NCI-H1105 treated with DMSO at 0.1 percent for 48 hours (cell line): ENCODE results near the gene MTHFSD.

Source experiments
- DNase-seq: peaks from one replicate; lab custom pipeline; 2025; lab: John Stamatoyannopoulos, UW

Gene MTHFSD

DNA sequence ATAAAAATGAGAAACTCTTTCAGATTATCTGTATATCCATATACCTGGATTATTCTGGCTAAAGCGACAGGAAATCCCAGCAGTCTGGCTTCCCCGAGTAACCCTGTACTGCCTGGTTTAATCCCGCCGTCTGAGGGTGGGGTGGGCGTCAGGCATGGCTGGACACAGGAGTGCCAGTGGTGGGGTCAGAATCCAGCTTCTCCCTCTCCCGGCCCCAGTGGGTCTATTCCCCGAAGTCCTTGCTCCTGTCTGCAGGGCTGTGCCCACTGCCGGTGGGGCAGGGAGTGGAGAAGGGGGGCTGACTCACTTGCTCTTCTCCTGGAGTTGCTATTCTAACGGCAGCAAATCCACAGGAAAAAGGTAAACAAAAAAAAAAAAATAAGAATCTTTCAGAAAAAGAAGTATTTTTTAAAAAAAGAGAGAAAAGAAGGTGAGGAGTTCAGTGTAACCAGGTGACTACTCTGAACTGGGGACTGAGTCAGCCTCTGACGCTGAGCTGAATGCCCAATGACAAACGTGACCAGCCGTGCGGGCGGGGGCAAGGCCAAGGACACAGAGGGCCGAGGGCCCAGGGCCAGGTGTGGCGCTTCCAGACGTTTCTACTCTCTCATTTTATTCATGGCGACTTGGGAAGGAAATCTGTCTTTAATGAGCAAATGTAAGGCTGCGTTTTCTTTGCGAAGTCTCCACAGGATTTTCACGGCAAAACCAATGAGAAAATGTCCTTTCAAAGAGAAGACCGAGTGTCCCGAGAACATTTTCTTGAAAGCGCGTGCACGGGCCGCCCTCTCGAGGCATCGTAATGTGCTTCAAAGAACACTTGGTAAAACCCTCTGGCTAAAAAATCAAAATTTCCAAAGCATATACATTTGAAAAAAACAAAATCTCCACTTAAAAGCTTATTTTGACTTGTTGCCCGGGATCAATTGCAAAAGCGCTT, 24.5 kb downstream of the MTHFSD start:
- no peak for DNase-seq

DNA sequence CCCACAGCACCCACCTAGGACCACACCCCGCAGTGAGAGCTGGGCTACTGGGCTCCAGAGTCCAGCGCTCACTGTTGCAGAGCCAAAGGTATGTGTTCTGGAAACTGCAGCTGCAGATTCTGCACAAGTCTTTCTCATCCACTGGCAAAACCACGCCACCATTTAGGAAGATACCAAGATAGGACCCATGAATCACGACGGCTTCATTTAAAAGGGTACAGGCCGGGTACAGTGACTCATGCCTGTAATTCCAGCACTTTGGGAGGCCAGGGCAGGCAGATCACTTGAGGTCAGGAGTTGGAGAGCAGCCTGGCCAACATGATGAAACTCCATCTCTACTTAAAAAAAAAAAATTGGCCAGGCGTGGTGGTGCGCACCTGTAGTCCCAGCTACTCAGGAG, 25.9 kb downstream of the MTHFSD start:
- DNase-seq = no peak

- DNase-seq = no peak
Measured at GRCh38 chr16:86528061-86528929, 26.7 kb downstream of the MTHFSD start.

- DNase-seq = no peak
Measured at GRCh38 chr16:86527366-86527765, 27.7 kb downstream of the MTHFSD start.

GRCh38 chr16:86525696-86526095, 29.3 kb downstream of the MTHFSD start:
- no peak for DNase-seq

DNA sequence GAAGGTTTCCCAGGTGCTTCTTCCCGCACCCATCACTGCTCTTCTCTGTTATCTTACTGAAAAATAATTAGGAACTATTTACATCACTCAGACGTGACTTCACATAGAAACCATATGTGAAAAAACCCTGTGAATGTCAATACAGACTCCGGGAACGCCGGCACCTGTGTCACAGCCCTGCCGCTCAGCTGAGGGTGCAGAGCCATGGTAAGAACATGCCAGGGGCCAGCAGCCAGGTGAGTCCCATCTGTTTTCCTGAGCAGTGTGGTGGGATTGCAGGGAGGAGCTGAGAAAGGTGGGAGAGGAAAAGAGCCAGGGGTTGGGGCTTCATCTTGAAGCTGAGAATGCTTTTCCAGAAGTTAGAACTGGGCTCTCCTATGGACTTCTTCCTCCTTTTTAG, 31.0 kb downstream of the MTHFSD start:
- no peak for DNase-seq

- no peak for DNase-seq
Measured at GRCh38 chr16:86523166-86523740, 31.8 kb downstream of the MTHFSD start.

GRCh38 chr16:86522634-86523033, 32.4 kb downstream of the MTHFSD start:
- no peak for DNase-seq

DNA sequence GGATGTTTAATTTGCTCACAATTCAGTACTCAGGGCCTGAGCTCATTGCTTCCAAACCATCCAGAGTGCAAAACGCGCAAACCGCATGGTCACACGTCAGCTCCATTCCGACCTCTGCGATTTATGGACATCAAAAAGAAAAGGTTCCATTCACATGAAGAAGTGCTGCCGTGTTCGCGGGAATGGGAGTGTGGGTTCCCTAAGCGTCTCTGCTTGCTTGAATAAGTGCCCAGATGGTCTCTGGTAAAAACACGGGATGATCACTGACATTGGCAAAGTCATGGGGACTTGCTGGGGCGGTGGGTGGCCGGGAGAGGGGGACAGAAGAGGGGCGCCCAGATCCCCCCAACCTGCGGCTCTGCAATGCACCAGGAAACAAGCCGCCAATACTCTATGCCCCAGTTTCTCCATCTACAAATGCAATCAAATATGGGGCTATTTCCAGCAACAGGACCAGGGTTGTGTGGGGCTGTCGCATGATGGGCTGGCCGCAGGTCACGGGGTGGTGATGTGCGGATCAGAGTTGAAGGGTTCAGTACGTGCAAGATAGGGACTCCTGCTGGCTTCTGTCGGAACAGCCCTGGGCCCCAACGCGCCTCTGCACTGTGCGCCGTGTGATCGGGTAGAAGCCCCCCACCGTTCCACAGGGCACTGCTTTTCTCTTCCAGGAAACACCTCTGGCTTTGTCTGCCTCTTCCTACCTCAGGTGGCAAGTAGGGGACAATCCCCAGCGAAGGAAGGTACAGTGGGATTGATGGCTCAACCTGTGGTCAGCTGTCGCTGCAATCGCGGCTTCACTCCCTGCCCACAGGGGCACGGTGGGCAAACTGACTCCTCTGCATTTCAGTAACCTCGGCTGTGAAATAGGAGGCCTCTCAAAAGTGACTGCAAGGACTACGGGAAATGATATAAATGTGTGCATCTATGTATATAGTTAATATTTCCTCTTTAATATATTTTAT, 33.5 kb downstream of the MTHFSD start:
- DNase-seq = no peak

DNA sequence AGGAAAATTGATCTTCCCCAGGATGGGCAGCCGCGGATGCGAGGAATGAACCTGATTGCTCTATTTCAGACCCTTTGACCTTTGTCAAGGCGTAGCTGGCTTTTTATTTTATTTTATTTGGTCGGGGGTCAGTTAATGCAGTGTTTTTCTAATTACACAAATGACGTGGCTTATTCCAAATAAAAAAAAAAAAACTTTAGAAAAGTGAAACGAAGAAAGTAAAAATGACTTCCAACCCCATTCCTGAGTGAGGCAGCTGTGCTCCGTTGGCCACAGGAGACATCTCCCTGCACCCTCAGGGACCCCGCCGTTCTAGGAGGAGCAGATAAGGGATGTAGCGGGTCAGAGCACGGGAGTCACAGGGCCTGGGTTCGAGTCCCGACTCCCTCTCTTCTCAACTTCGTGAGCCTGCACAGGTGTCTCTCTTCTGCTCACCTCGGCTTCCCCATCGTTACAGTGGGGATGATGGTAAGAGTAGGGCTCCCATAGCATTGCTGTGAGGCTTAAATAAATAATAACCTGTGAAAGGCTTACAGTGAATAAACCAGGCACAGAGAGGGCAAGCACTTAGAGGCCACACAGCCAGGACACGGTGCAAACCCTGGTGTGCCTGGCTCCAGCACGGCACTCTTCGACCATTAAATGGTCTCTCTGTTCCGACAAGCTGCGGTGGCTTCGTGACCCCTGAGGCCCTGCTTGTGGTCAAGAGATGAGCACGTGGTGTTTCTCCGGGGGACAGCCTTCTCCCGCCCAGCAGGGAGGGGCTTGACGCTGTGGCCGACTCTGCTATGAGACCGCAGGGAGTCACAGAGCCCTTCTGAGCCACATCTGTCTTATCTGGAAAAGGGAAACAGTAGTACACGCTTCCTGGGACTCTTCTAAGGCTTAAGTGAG, 34.5 kb downstream of the MTHFSD start:
- no peak for DNase-seq

DNA sequence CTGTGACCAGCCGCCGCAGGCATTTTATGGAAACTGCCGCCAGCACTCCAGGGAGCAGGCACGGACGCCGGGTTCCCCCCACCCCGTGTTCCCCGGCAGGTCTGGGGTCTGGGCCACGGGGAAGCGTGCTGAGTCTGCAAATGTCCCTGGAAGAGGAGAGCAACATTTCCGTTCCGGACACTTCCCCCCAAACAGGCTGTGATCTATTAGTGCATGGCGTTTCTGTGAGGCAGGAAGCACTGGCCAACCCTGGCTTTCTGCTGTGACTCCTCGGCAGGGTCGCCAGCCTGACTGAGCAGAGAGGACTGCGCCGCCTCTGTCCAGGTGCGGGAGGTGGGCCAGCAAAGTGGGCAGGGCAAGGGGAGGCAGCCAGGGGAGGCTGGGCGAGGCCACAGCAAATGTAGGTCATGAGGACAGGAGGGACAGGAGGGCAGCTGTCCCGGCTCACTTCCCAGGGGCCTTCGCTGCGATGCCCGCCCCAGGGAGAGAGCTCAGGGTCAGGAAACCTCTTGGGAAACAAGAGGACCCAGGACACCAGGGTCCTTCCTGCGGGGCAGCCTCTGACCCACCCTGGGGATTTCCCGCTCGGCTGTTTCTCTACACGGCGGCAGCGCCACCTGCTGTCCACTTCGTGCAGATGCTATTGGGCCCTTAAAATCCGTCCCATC, 35.3 kb downstream of the MTHFSD start:
- peak; percentile 38 for DNase-seq

DNA sequence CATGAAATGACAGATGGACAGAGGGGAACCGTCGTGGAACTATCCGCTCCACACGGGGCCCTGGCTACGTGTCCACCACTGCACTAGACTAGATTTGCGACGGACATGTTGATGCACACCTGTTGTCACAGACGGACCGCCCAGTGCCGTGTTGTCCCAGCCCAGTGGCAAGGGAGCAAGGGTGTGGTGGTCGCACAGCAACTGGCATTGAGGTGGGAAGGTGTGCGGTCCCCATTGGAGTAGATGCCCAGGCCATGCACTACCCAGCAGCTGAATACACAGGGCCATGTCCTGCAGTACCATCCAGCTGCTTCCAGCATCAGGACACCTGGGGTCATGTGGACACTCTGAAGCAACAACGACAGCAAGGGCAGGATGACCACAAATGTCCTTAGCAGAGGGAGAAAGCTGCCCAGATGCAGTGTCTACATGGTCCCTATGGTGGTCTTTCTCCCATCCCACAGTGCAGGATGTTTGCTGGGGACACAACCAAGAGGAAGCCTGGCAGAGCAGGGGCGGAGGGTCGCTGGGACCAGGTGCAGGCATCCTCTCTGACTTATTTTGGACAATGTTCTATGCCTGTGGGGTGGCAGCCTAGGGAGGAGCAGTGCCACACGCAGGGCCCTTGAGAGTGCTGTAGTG, 35.9 kb downstream of the MTHFSD start:
- no peak for DNase-seq

- peak; percentile 19 for DNase-seq
Measured at GRCh38 chr16:86517652-86518258, 37.3 kb downstream of the MTHFSD start.

DNA sequence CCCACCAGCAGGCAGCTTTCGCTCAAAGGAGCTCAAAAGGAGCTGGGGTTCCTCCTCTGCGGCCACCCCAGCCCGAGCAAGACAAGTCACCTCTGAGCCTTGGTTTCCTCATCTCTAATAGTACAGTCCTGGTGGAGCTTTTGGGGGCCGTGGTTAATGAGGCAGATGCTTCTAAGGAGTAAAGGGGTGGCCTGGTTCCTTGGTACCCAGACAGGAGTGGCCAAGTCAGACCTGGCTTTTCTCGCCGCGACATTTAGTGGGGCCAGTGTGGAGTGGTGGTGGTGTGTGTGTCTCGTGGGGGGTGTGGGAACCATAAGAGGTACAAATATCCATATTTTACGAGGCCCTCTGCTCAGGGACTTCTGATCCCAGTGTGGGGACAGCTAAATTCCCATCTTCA, 38.0 kb downstream of the MTHFSD start:
- DNase-seq = no peak

GRCh38 chr16:86516623-86517003, 38.4 kb downstream of the MTHFSD start:
- no peak for DNase-seq

DNA sequence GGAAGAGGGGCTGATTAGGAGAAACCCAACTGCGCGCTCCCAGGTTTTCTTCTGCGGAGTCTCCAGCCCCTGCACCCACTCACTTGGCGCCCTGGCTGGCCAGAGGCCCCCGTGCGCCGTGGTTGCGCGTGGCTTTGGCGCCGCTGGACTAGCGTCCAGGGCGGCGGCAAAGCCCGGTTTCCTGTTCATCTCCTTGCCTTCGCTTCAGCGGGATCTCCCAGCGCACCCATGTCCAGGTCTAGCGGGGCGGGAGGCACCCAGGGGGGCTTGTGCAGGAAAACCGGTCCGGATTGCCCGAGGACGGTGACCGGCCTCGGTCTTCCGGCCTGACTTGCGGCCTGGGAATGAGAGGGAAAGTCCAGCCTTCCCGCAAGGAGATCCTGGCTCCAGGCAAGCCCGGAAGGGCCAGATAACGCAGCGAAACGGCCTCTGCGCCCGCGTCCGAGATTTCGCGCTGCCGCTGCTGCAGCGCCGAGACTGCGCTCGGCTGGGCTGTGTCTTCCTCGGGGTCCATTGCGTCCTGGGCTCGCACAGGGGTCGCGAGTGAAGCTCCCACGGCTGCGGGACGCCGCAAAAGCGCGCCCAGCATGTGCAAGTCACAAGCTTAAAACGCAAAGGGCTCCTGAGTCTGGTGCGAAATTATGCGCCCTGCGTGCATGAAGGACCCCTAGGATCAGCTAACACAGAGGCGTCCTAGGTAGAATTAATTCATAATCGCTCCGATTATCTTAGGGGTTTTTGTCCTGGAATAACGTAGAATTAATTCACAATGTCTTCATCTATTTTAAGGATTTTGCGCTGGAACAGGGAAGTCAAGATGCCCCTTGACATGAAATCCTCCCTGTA, 39.0 kb downstream of the MTHFSD start:
- DNase-seq = no peak

DNA sequence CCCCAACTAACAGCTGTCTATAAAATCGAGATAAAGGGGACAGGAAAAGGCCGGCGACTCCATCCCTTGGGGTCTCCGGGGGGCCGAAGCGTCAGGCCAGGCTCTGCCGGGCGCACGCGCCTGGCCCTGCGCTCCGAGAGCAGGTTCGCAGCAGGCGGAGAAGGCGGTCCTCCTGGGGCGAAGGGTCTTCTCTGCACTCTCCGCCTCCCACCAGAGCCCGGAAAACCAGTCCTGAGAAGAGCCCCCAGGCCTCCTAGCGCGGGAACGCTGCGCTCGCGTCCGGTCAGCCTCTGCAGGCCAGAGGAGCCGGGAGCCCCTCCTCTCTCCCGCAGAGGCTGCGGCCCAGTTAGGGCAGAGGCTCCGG, 39.6 kb downstream of the MTHFSD start:
- no peak for DNase-seq
